Skeletal muscle cell (primary cell): ENCODE results near the gene GALR2.
"Not testable (repeated sequence)": the region's sequence is repeated elsewhere in the genome, so short reads cannot be mapped to it uniquely, and the experiment has no call there.

Experiments
- DNase-seq: peaks from one replicate; pipeline ENCODE4 v3.0.0-alpha.2; 2010; ENCODE audit warnings: low read depth
- H3K4me3 ChIP-seq: 2 replicates; pipeline ENCODE4 v1.5.1; 2011; ENCODE audit warnings: low read depth, mild to moderate bottlenecking, control low read depth, low read length, moderate library complexity

The GALR2 gene

DNA sequence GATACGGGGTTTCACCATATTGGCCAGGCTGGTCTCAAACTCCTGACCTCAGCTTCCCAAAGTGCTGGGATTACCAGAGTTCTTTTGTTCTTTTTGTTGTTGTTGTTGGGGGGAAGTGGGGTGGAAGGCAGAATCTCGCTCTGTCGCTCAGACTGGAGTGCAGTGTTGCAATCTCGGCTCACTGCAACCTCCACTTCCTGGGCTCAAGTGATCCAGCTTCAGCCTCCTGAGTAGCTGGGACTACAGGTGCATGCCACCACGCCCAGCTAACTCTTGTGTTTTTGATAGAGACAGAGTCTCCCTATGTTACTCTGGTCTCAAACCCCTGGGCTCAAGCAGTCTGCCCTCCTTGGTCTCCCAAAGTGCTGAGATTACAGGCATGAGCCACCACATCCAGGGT lies 3.8 kb downstream of the GALR2 start:
- not testable (repeated sequence) for DNase-seq, H3K4me3 ChIP-seq

DNA sequence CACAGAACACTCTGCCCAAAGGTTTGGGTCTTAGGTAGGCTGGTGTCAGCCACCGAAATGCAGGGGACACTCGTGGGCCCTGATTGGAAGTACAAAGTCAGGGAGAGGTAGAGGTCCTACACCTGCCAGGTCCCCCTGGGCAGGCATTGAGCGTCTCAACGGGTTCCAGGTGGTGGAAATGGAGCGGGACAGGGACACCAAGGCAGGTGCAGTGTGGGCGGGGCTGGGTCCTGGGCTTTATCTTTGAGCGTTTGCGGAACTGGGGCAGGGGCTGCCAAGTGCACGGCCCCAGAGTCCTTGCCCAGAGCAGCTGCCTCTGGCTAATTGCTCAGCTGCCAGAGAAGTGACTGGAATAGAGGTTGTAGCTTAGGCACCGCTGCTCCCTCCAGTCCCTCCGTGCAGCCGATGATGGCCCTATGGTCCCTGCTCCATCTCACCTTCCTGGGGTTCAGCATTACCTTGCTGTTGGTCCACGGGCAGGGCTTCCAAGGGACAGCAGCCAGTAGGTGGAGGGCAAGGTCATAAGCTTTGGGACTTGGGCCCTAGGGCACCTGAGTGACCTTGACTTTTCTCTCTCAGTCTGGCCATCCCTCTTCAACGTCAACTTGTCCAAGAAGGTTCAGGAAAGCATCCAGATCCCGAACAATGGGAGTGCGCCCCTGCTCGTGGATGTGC lies 4.4 kb downstream of the GALR2 start, which contains the start of gene ZACN:
TSS of gene ZACN (plus strand) at position 323 of the 675 bp plus-strand sequence. CDS start at position 406, 83 bp downstream.
- DNase-seq, result no peak
- H3K4me3 ChIP-seq, result no peak within 1 kb of the TSS

DNA sequence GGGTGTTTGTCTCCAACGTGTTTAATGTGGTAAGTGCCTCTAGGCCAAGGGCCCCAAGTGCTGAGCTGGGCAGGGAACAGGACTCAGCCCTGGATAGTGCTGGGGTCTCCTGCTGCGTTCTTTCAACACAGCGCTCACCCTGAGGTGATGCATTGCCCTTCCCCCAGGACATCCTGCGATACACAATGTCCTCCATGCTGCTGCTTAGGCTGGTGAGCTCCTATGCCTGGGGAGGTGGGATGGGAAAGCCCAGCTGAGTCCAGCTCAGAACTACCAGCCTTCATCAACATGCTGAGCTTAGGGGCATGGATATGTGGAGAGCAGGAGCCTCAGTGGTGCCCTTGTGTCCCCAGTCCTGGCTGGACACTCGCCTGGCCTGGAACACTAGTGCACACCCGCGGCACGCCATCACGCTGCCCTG lies 5.0 kb downstream of the GALR2 start:
- DNase-seq, result no peak
- H3K4me3 ChIP-seq, result no peak overlapping the region

DNA sequence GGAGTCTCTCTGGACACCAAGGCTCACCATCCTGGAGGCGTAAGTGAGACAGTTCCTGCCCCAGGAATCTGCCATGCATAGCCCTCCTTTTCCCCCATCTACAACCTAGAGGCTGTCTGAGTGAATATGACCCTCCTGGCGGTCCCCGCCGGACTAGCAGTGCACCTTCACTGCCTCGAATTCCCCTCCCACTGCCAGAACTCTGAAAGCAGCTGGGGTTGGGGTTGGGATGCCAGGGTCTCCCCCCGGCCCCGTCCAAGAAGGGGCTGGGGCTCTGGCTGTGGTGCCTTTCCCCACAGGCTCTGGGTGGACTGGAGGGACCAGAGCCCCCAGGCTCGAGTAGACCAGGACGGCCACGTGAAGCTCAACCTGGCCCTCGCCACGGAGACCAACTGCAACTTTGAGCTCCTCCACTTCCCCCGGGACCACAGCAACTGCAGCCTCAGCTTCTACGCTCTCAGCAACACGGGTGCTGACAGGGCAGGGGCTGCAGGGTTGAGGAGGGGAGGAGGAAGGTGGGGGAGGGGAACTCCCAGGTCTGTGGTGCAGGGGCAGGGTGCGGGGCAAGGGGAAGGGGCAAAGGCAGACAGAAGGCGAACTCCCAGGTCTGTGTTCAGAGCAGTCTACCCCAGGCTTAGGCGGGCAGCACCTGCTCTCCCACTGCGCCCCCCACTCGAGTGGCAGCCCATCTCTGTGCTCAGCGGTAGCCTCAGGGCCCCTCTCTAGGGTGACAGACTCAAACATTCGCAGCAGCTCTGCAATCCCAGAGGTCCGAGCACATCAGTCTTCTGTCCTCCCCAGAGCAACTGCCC lies 5.6 kb downstream of the GALR2 start:
- no peak for DNase-seq

DNA sequence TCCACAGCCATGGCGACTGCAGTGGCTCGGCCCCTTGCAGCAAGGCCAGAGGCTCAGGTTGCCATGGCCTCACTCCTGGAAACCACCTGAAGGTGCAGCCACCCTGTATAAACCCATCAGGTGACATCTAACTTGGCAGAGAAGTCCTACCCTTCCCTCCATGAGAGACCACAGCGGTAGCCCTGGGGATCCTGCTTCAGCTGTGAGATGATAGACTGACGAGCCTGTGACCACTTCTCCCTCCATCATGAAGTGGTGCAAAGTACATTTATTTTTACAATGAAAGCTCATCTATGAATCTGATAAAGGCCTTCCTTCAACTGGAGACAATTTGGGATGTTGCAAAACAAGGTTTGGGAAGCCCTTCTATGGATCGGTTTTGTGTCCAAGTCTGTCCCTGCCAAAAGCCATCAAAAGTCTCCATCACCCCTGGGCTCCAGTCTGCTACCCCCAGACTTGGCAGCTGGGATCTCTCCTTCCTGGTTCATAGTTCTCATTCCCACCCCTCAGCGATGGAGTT lies 6.2 kb downstream of the GALR2 start:
- no peak overlapping the region for H3K4me3 ChIP-seq
- no peak for DNase-seq

More for the DNA sequence above, 5.6 kb downstream of the GALR2 start:
- no peak overlapping the region for H3K4me3 ChIP-seq

DNA sequence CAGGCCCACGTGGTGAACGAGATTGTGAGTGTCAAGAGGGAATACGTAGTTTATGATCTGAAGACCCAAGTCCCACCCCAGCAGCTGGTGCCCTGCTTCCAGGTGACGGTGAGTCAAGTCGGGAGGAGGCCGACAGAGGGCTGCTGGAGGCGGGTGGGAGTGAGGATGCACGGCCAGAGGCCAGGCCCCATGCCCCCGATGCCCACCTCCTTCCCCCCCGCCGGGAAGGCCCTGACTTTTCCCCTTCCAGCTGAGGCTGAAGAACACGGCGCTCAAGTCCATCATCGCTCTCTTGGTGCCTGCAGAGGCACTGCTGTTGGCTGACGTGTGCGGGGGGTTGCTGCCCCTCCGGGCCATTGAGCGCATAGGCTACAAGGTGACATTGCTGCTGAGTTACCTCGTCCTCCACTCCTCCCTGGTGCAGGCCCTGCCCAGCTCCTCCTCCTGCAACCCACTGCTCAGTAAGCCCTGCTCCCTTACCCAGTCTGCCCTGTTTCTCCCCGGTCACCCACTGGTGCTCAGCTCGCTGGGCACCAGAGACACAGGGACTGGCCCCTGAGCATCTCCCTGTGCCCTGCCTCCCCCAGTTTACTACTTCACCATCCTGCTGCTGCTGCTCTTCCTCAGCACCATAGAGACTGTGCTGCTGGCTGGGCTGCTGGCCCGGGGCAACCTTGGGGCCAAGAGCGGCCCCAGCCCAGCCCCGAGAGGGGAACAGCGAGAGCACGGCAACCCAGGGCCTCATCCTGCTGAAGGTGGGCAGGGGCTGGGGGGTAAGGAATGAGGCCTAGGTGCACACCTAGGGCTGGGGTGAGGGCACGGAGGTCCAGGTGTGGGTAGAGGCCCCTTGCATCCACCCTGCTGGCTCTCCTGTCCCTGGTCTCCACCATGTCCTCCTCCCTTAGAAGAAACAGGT lies 7.0 kb downstream of the GALR2 start:
- DNase-seq, result no peak
- H3K4me3 ChIP-seq, result no peak overlapping the region

DNA sequence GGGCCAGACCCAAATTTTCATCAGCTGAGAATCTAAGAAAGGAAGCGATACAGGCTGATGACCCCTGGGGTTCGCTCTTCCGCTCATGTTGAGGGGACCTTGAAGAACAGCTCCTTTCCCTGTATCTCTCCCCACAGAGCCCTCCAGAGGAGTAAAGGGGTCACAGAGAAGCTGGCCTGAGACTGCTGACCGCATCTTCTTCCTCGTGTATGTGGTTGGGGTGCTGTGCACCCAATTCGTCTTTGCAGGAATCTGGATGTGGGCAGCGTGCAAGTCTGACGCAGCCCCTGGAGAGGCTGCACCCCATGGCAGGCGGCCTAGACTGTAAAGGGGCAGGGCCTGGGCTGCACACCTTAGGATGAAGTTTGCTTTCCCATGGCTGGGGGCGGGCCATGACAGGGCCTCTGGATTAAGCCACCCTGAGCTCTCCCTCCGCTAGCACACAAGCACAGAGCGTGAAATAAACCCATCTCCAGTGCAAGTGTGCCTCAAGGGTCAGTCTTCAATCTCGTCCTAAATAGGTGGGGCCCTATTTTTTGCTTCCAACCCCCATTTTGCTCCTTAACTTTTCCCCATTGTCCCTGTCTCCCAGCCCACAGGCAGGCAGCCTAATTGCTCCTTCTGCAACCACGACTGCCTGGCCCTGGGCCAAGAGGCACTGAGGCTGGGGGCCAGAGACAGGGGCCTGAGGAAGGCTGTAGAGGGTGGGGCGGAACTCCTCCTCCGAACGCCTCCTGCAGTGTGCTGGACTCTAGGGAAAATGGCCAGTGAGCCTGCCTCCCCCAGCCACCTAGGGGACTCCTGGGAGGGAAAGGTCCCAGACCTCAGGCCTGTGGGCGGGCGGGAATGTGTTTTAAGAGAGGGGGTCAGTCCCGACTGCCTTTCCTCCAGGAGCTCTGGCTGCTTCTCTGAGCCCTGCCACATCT lies 8.0 kb downstream of the GALR2 start:
- DNase-seq, result no peak
- H3K4me3 ChIP-seq, result no peak overlapping the region

DNA sequence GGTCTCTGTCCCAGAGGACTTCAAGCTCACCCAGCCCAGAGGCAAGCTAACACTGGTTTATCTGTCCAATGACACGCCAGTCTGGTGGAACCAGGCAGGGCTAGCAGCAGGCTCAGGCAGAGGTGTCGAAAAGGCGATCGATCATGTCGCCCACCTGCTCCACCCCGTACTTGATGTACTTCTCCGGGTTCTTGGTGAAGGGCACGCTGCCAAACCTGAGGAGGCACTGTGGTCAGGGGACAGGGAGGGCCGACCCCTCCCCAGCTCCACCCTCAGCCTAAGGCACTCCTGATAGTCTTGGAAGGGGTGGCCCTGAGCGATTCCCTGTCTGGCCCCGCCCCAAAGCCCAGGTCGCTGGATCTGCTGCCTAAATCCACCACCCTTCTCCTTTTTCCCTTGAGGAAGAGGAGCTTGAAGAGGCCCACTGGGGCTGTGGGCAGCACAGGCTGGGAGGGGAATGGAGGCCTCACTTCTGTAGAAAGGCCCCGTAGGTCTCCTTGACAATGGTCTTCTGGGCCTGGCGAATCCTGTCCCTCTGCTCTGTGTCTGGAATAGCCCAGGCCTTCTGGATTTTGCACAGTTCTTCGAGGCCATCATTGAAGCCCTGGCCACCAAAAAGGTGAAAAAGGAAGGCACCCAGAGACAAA lies 9.1 kb downstream of the GALR2 start:
- no peak for DNase-seq

DNA sequence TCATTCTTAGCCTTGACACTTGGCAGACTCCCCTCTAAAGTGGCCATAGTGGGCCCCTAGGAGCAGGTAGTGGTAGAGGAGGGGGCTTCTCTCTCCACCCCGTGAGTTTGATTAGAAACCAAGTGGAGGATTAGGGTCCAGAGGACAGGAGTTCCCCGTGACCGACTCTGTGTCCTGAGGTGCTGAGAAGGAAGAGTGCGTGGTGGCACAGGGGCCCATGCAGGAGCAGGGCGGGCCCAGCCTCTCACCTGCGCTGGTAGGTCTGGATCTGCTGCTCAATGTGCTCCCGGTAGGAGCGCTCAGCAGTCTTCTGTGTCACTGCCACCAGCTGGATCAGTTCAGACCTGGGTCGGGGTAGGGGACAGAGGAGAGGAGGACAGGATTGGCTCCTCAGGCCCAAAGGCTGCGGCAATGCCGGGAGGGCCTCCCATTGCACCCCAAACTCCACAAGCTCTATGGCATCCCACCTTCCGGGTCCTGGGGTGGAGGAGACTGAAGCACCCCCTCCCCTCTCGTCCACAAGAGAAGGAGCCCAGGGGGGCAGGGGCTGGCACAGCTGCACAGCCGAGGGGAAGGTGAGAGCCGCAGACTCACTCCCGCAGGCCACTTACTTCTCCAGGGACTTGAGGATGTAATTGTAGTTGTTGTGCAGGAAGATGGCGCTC lies 10.6 kb downstream of the GALR2 start:
- H3K4me3 ChIP-seq, result no peak overlapping the region
- no peak for DNase-seq

More for the DNA sequence above, 9.1 kb downstream of the GALR2 start:
- no peak overlapping the region for H3K4me3 ChIP-seq

DNA sequence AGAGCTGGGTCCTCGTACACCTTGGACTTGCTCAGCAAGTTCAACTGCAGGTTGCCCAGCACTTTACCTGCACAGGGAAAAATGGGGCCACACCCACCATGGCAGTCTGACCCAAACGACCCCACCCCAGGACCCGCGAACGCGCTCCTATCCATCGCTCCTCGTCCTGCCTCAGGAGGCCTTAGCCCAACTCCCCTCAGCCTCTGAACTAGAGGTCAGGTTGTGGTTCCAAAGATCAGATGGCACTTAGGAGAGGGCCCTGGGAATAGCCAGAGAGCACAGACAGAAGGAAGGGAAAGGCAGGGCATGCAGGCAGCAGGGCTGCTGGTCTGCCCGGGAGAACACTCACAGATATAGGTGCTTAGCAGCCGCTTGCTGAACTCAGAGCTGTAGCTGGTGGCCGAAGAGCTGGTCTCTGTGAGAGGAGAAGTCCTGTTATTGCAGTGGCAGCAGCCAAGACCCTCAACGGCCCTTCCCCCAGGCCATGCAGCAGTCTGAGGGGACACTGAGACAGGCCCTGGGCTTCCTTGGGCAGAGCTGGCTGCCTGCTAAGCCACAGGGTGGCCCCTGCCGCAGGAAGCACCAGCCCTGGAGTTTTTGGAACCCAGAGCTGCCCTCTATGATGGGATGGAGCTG lies 11.3 kb downstream of the GALR2 start:
- no peak overlapping the region for H3K4me3 ChIP-seq
- no peak for DNase-seq

DNA sequence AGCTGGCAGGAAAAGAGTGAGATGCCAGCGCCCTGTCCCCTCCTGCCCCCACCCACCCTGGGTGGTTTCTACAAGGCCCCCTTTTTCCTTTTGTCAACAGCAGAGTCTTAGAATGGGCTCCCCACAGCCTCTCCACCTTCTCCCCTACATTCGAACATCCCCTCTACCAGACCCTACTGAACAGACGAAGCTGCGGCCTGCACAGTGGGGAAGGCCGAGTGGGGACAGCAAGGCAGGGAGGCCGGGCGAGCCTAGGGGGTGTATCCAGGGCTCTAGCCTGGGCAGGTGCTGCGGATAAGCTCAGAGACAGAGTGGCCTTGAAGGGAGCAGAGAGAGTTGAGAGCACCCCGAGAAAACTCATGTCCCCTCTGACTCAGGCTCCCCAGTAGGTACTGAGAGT lies 11.8 kb downstream of the GALR2 start:
- H3K4me3 ChIP-seq, result no peak overlapping the region
- DNase-seq, result no peak

DNA sequence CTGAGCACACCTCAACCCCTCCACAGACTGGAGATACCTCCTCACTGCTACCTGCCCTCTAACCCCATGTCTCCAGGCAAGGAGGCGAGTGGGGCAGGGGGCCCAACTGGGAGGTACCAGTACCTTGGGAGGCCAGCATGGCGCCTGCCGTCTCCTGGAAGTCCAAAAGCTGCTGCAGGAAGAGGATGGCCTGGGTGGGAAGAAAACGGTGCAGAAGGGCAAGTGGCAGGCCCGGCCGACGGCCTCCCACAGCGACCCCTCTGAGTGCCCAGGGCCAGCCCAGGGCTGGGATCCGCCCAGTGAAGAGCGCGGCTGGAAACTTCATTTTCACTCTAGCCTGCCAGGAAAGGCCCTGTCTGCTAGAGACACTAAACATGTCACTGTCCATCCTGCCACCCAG lies 12.9 kb downstream of the GALR2 start:
- no peak overlapping the region for H3K4me3 ChIP-seq
- no peak for DNase-seq

DNA sequence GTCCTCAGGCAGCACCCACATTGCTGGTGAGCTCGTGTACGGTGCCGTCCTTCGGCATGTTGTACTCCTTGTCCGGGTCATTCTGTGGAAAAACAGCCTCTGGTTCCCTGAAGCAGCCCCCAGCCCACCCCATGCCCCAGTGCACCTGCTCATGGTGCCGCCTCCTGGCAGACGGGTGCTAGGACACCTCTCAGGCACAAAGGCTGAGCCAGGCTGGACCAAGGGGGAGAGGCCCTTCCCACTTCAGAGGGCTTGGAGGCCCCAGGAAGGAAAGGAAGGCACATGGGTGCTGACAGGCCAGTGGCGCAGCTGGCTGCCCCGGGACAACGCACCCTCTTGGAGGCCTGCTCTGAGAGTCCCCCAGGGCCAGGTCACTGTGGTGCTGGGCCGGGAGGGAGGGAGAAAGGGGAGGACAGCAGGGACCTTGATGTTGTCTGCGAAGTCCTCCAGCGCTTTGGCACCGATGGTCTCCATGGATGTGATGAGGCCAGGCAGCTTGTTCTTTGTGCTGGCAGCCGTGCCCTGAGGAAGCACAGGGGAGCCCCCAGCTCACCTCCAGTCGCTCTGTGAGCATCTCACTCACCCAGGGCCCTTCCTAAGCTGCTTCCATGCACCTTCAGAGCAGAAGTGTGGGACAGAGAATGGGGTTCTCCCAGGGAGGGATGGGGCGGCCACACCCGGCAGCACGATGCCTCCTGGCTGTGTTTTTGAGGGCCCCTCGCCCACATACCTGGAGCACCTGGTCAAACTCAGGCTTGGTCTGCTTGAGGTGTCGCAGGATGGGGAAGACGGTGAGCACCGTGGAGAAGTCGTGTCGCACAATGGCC lies 13.7 kb downstream of the GALR2 start:
- no peak overlapping the region for H3K4me3 ChIP-seq
- no peak for DNase-seq

DNA sequence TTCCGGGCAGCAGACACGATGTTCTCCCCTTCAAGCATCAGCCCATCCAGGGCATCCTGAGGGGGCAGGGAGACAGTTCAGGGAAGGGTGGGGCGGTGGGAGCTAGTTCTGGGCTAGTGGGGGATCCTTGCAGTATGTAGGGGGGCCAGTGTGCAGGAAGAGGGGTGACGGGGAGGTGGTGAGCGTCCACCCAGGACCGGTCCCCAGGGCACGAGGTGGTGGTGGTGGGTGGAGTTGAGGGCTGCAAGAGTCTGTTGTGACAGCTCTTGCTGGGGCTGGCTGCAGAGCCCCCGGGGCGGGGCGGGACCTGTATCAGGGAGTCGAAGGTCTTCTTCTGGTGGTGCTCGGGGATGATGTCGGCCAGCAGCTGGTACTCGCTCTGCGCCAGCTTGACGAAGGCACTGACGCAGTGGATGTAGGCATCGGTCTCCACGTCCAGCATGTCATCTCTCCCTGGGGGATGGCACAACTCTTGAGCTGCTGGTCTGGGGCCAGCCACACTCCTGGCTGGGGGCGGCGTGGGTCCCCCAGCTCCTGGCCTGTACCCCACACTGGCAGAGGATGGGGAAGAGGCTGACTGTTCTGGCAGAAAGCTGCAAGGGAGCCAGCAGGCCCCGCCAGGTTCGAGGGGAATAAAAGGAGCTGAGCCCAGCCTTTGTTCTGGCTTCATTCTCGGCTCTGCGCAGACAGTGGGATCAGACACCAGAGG lies 14.4 kb downstream of the GALR2 start:
- H3K4me3 ChIP-seq, result no peak overlapping the region
- no peak for DNase-seq

DNA sequence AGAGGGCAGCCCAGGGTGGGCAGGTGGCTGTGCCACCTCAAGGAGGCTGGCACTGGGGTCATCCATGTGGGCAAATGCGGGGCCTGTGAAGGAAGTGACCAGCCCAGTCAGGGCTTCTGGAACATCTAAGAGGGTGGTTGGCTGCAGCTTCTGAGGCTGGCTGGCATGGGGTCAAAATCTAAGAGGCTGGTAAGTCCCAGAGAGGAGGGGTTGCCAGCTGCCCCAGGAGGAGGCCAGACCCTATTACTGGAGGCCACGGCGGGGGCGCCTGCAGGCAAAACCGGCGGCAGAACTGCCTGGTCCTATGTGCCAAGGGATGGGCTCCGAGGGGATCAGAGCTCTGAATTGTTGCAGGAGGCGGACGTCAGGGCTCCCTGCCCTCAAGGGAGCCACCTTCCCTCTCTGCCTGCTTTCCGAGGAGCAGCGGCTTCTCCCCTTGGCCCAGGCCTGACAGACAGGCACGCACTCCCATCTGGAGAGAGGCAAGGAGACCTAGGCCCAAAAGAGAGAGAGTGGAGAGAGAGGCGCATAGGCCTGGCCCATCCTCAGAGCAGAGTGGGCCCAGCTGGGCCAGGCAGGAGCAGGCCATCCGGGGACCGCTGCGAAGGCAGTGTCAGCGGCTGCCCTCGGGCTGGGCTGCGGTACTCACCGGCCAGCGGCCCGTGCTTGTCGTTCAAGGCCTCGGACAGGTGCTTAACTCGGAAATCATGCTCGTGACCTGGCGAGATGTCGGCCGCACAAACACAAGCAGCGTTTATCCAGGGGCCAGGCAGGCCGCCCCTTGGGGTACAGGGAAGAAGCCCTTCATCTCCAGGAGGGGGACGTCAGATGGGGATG lies 15.3 kb downstream of the GALR2 start:
- no peak overlapping the region for H3K4me3 ChIP-seq
- no peak for DNase-seq
